COLO829 (cell line): ENCODE data around the gene CCDC178.
A peak's percentile ranks its signal among the peaks of the same experiment; 100 is the strongest.
"Not testable (repeated sequence)": the region's sequence is repeated elsewhere in the genome, so short reads cannot be mapped to it uniquely, and the experiment has no call there.

ENCODE experiments used
- DNase-seq: peaks from one replicate; pipeline ENCODE4 v3.0.0; 2012; ENCODE audit warnings: low spot score

CCDC178 gene

DNA sequence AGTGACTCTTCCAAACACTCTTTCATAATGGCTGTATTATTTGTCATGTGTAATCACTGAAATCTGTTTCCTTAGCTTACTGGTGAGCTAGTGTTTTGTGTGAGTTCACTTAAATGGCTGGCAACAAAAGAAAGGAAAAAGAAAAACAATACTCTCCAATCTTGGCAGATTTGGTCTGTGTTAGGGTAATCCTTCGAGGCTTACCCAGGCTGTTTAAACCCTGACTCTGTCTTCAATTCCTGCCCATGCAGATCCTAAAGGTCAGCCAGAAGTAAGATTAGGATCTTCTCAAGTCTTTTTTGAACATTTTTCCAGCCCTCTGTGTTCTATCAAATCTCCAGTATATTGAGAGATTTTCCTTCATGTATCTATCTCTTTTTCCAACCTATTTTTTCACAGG is 85.3 kb downstream of the CCDC178 start:
- DNase-seq: no peak

DNA sequence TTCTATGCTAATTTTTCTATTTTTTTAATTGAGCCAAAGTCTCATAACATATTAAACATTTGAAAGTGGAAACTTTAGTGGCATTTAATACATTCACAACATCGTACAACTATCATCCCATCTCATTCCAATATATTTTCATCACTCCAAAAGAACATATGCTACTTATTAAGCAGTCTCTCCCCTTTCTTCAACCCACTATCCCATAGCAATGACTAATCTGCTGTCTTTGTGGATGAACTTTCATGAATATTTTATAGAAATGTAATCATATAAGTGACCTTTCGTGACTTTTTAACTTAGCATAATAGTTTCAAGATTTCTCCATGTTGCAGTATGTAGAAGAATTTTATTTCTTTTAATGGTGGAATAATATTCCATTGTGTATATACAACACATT is 90.3 kb downstream of the CCDC178 start:
- no peak for DNase-seq

- not testable (repeated sequence) for DNase-seq
These were observed 100.8 kb downstream of the CCDC178 start for GRCh38 chr18:33339733-33340132.

- DNase-seq: no peak
These were observed 105.7 kb downstream of the CCDC178 start for GRCh38 chr18:33334781-33335180.

GRCh38 chr18:33330711-33331110 is 109.8 kb downstream of the CCDC178 start:
- DNase-seq: no peak

DNA sequence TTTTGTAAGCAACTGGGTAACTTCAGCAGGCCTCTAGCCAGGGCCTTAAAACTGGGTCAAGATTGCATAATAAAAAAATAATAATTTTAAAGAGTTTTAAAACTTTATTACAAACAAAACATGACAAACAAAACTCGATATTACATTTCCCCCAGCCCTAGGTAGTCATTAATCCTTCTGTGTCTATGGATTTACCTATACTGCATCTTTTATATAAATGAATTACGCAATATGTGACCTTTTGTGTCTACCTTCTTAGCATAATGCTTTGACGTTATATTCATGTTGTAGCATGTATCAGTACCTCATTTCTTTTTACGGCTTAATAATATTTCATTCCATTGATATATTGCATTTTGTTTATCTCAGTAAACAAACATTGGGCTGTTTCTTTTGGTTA is 113.5 kb downstream of the CCDC178 start:
- no peak for DNase-seq

- DNase-seq: no peak
These were observed 122.9 kb downstream of the CCDC178 start for GRCh38 chr18:33317640-33318039.

GRCh38 chr18:33316146-33316587 is 124.4 kb downstream of the CCDC178 start:
- DNase-seq: no peak

DNA sequence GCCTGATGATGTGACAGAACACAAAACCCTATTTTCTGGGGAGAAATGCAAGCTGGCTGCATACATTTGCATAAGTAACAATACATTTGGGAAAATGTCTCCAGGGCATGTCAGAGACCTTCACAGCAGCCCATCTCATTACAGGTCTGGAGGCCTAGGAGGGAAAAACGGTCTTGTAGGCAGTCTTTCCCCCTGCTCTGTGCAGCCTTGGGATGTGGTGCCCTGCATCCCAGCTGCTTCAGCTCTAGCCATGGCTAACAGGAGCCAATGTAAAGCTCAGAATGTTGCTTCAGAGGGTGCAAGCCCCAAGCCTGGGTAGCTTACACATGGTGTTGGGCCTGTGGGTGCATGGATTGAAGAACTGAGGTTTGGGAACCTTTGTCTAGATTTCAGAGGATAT is 133.0 kb downstream of the CCDC178 start:
- DNase-seq: no peak

GRCh38 chr18:33304277-33304676 is 136.2 kb downstream of the CCDC178 start:
- DNase-seq: no peak

- DNase-seq: peak; percentile 15
These were observed 149.0 kb downstream of the CCDC178 start for GRCh38 chr18:33291539-33291938.

DNA sequence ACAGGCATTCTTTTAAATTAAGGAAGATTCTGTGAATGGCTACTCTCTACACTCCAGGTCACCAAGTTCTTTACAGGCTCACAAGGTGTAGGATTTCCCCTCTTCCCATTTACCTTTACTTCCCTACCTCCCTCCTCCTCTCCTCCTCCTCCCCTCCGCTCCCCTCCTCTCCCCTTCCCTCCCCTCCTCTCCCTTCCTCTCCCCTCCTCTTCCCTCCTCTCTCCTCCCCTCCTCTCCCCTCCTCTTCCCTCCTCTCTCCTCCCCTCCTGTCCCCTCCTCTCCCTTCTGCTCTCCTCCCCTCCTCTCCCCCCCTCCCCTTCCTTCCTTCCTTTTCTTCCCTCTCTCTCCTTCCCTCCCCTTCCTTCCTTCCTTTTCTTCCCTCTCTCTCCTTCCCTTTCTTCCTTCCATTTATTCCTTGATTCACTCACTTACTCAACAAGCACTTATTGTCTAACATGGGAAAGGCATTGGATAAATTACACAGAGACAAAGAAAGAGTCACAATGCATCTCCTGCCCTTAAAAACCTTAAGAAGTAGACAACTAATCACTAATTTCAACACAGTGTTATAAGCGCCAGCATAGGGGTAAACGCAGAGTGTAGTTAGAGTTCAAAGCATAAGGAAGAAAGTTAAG is 152.3 kb downstream of the CCDC178 start:
- DNase-seq: no peak

GRCh38 chr18:33282709-33283333 is 157.7 kb downstream of the CCDC178 start:
- no peak for DNase-seq

DNA sequence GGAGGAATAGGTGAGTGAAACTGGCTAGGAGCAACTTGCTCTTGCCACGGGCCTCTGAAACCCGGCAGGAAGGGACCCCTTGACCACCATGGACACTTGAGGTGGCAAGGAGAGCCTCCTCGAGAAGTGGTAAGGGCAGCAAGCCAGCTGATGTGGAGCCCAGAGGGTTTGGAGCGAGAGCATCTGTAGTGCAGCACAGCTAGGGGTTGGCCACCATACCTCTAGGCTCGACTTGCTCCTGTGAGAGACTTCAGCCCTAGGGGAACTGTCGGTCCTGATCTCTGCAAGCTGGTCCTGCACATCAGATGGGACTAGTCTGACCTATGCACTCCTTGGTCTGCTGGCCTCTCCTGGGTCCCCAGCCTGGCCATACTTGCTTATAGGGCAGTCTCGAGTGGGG is 158.4 kb downstream of the CCDC178 start:
- no peak for DNase-seq

DNA sequence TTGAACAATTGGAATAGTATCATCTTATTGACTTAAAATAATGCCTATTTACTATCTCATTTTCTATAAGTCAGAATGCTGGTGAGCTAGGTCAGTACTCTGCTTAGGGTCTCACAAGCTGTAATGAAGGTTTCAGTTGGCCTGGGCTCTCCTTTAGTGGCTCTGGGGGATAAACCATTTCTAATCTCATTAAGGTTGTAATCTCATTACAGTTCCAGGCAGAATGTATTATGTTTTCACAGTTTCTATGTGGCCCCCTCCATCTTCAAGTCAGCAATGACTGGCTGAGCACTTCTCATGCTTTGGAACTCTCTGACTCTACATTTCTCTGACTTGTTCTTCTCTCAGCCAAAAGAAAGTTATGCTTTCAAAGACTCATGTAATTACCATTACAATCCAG is 163.1 kb downstream of the CCDC178 start:
- DNase-seq: no peak

DNA sequence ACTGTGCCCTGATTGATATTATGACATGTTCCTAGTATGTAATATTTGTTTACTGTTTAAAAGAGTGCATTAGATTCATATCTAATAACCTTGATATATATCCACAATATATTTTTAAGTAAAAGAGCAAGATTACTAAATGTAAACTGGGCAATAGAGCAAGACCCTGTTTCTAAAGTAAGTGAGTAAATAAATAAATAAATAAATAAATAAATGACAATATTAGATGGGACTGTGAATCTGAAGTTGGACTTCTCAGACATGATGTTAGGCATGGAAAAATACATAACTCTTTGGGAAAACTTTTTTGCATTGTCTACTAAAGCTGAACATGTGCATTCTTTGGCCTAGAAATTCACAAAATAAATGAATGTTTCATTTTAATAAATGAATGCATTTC is 164.7 kb downstream of the CCDC178 start:
- DNase-seq: no peak

DNA sequence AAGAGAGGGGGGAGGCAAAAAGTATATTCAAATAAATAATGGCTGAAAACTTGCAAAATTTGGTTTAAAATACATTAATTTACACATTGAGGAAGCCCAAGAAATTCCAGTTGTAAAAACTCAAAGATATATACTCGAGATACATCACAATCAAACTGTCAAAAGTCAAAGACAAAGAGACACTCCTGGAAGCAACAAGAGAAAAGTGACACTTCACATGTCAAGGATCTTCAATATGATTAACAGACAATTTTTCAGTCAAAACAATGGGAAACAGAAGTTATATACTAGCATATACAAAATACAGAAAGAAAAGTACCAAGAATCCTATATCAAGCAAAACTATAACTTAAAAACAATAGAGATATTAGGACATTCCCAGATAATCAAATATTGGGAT is 170.2 kb downstream of the CCDC178 start:
- DNase-seq: no peak

- DNase-seq: no peak
These were observed 171.3 kb downstream of the CCDC178 start for GRCh38 chr18:33269223-33269622.

DNA sequence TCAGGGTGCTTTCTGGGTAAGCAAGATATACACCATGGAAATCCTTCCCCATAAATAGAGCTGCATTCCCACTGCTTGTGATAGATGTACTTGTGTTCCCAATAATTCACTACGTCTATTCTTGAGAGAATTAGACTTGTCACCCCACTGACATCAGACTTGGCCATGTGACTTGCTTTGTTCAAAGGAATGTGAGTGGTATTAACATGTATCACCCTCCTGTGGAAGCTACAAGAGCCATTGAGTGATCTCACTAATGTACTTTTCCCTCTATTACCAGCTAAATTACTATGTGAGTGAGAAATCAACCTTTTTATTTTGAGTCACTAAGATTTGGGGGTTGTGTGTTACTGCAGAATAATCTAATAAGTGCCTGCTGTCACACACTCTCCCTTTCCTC is 176.0 kb downstream of the CCDC178 start:
- no peak for DNase-seq

GRCh38 chr18:33239298-33239697 is 201.2 kb downstream of the CCDC178 start:
- no peak for DNase-seq

DNA sequence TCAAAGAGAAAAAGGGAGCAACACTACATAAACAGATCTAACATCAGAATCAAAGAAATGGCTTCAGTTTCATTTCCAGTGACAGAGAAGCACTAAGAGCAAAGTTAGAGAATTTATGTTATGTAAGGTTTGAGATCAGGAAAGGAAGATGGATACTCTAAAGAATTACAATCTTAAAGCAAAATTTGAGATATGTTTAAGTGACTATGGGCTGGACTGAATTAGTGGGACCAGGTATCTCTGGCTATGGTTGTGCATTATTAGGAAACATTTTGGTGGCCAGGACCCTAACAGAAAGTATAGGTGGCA is 208.2 kb downstream of the CCDC178 start:
- no peak for DNase-seq

- peak; percentile 22 for DNase-seq
These were observed 208.8 kb downstream of the CCDC178 start for GRCh38 chr18:33231474-33232317.

DNA sequence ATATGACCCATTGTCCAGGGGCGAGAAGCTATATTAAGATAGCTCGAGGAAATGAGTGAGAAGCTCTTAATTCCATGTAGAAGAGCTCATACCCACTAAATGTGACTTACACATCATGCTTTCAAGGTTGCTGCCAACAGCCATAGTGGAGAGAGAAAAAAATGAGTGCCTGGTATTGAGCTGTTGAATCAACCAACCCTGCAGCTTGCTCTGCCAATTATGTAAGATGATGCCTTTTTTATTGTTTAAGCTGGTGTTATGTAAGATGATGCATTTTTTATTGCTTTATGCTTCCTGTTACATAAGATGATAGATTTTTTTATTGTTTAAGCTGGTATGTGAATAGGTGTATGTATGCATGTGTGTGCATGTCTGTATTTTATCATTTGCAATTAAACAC is 228.2 kb downstream of the CCDC178 start:
- DNase-seq: no peak
